Measurements from ENCODE around the gene SHC2. TPM values are rescaled to one million over a fixed set of nuclear protein-coding genes. Genes with fewer than 3 reads are reported as not detected.
"Not testable (repeated sequence)": the region's sequence is repeated elsewhere in the genome, so short reads cannot be mapped to it uniquely, and the experiment has no call there.

Gene SHC2
- total RNA-seq, 1 donor from 2014 or later = not detected

- intact Hi-C loops (cut with micrococcal nuclease) = no loop called here
These were observed 68.4 kb downstream of the SHC2 start for GRCh38 chr19:392375-392970.

- intact Hi-C loops (cut with micrococcal nuclease) = no loop called here
These were observed 69.0 kb downstream of the SHC2 start for GRCh38 chr19:391726-392374.

GRCh38 chr19:391207-391557 lies 69.7 kb downstream of the SHC2 start:
- intact Hi-C loops (cut with micrococcal nuclease) = no loop called here

- intact Hi-C loops (cut with micrococcal nuclease) = no loop called here
These were observed 70.2 kb downstream of the SHC2 start for GRCh38 chr19:390386-391206.

- intact Hi-C loops (cut with micrococcal nuclease) = no loop called here
These were observed 70.9 kb downstream of the SHC2 start for GRCh38 chr19:389935-390289.

- intact Hi-C loops (cut with micrococcal nuclease) = no loop called here
These were observed 71.4 kb downstream of the SHC2 start for GRCh38 chr19:389255-389934.

GRCh38 chr19:388691-389090 lies 72.1 kb downstream of the SHC2 start:
- intact Hi-C loops (cut with micrococcal nuclease) = no loop called here

- intact Hi-C loops (cut with micrococcal nuclease) = no loop called here
These were observed 73.1 kb downstream of the SHC2 start for GRCh38 chr19:387777-388176.

GRCh38 chr19:386632-387301 lies 74.1 kb downstream of the SHC2 start:
- intact Hi-C loops (cut with micrococcal nuclease) = not testable (repeated sequence)

GRCh38 chr19:386189-386588 lies 74.6 kb downstream of the SHC2 start:
- intact Hi-C loops (cut with micrococcal nuclease) = not testable (repeated sequence)

- intact Hi-C loops (cut with micrococcal nuclease) = no loop called here
These were observed 76.0 kb downstream of the SHC2 start for GRCh38 chr19:384799-385169.

GRCh38 chr19:383922-384798 lies 76.7 kb downstream of the SHC2 start:
- intact Hi-C loops (cut with micrococcal nuclease) = no loop called here

GRCh38 chr19:383040-383439 lies 77.8 kb downstream of the SHC2 start:
- intact Hi-C loops (cut with micrococcal nuclease) = no loop called here

GRCh38 chr19:382578-382977 lies 78.3 kb downstream of the SHC2 start:
- intact Hi-C loops (cut with micrococcal nuclease) = not testable (repeated sequence)

GRCh38 chr19:381901-382300 lies 78.9 kb downstream of the SHC2 start:
- intact Hi-C loops (cut with micrococcal nuclease) = not testable (repeated sequence)

GRCh38 chr19:380618-381219 lies 80.1 kb downstream of the SHC2 start:
- intact Hi-C loops (cut with micrococcal nuclease) = not testable (repeated sequence)

GRCh38 chr19:379796-380195 lies 81.0 kb downstream of the SHC2 start:
- intact Hi-C loops (cut with micrococcal nuclease) = no loop called here

- intact Hi-C loops (cut with micrococcal nuclease) = no loop called here
These were observed 82.1 kb downstream of the SHC2 start for GRCh38 chr19:378706-379105.

GRCh38 chr19:377801-378581 lies 82.8 kb downstream of the SHC2 start:
- intact Hi-C loops (cut with micrococcal nuclease) = no loop called here

Data from T-helper 1 cell treated with Interleukin-12 subunit alpha and Interleukin-12 subunit beta and Interleukin-4 antibody, amounts not matched to agents 30 ng/mL and 1 ng/mL, for 36 hours (primary cell).